Measurements from ENCODE around the gene TRIM42.

Gene TRIM42

GRCh38 chr3:140710711-140711389, 33.0 kb downstream of the TRIM42 start:
- DNase-seq (ENCODE audit: low spot score): no peak

DNA sequence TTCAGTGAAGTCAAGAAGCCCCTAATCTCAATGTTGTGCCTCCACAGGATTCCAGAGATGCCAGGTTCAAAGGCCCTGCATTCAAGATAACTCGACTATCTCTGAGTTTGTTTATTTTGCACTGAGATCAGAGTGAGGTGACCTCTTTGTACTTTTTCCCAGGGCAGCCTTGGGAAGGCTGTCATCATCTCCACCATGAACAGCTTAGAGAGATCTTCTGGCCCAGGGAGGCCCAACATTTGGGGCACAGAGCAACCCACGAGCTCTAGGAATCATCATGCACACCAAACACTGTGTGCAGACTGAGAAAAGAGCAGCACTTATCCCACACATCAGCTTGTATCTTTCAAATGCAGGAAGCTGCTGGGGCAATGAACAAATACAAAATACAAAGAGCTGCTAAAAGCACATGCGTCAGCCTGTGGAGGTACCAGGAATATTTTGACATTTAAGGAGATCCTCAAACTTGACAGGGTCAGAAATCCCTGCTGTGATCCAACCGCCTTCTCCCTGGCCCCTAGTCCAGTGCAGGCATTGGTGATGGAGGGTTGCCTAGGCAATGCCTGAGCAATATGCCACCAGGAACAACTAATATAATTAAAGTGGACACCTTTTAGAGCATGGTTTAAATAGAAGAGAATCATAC, 33.6 kb downstream of the TRIM42 start:
- DNase-seq (ENCODE audit: low spot score): no peak

DNA sequence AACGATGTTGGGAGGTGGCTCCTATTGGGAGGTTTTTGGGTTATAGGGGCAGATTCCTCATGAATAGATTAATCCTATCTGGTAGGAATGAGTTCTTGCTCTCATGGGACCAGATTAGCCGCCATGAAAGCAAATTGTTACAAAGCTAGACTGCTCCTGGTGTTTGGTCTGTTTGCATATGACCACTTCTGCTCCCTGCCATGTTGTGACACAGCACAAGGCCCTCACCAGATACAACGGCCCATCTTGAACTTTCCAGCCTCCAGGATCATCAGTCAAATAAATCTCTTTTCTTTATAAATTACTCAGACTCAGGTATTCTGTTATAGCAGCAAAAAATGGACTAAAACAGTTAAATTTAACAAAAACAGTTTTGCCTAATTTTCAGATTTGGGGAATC, 34.4 kb downstream of the TRIM42 start:
- DNase-seq (ENCODE audit: low spot score): no peak

DNA sequence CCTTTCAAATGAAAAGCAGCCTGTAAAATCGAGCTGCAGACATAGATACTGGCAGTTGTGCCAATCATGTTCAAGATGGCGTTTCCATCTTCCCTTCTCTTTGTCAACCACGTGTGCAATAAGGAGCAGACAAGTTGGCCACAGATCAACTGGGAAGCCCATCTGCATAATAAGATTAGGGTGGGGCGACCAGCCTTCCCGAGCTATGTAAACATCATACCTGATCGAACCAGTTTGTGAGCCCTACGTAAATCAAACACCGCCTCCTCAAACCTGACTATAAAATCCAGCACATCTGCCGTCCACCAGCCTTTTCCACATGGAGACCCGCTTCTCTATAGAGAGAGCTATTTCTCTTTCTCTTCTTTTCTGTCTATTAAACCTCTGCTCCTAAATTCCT, 37.2 kb downstream of the TRIM42 start:
- DNase-seq (ENCODE audit: low spot score): no peak

DNA sequence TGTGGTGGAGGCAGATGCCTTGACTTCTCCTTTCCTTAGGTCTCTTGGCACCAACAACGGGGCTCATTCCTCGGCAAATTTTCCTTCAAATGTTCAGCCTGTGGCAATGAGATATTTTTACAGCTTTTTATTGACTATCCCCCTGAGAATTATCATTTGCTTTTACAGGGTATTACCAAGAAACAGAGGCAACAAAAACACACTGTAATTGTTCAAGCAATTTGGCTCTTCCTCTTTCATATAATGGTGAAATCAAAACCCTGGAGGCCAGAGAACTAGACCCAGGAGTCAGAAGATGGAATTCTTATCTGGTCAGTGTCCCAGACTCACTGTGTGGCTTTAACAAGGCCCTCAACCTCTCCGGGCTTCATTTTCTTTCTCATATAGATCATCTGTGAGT, 40.1 kb downstream of the TRIM42 start:
- DNase-seq (ENCODE audit: low spot score): no peak

- no peak for DNase-seq (ENCODE audit: low spot score)
Measured at GRCh38 chr3:140719841-140720614, 42.2 kb downstream of the TRIM42 start.

GRCh38 chr3:140723576-140723975, 45.7 kb downstream of the TRIM42 start:
- no peak for DNase-seq (ENCODE audit: low spot score)

GRCh38 chr3:140724856-140725812, 47.3 kb downstream of the TRIM42 start:
- DNase-seq (ENCODE audit: low spot score): no peak

GRCh38 chr3:140726066-140726465, 48.2 kb downstream of the TRIM42 start:
- DNase-seq (ENCODE audit: low spot score): no peak

GRCh38 chr3:140727886-140728285, 50.0 kb downstream of the TRIM42 start:
- no peak for DNase-seq (ENCODE audit: low spot score)

- DNase-seq (ENCODE audit: low spot score): no peak
Measured at GRCh38 chr3:140731440-140732119, 53.7 kb downstream of the TRIM42 start.

- no peak for DNase-seq (ENCODE audit: low spot score)
Measured at GRCh38 chr3:140733623-140734022, 55.8 kb downstream of the TRIM42 start.

- no peak for DNase-seq (ENCODE audit: low spot score)
Measured at GRCh38 chr3:140736863-140737460, 59.1 kb downstream of the TRIM42 start.

GRCh38 chr3:140742116-140742515, 64.3 kb downstream of the TRIM42 start:
- DNase-seq (ENCODE audit: low spot score): no peak

- DNase-seq (ENCODE audit: low spot score): no peak
Measured at GRCh38 chr3:140748171-140748570, 70.3 kb downstream of the TRIM42 start.

DNA sequence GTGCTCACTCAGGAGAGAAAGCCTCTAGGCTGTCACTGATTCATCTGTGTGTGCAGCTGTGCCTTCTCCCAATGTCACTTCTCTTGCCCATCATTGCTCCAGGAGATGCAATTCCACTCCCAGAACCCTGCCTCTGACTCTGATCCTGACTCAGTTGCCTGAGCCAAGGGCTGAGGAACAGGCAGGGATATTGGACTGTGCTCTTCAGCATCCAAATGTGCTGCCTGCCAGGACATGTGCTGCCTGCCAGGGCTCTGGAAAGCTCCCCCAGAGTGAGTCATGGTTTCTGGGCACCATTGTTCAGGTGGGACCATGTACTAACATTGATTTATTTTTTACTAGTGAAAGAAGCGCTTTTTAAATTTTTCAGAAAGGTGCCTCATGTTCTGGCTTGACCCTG, 71.0 kb downstream of the TRIM42 start:
- DNase-seq (ENCODE audit: low spot score): no peak

Measured in CD4-positive, alpha-beta T cell treated with Interleukin-15 for 4 hours (primary cell).